Fibroblast of gingiva (primary cell): ENCODE results near the gene STRIP2.

ENCODE experiments used
- DNase-seq: peaks from one replicate; pipeline ENCODE4 v3.0.0-alpha.2; 2011; ENCODE audit warnings: low read depth

STRIP2 gene

GRCh38 chr7:129497156-129497555 lies 62.9 kb downstream of the STRIP2 start:
- no peak for DNase-seq

GRCh38 chr7:129498021-129498420 lies 63.8 kb downstream of the STRIP2 start:
- no peak for DNase-seq

DNA sequence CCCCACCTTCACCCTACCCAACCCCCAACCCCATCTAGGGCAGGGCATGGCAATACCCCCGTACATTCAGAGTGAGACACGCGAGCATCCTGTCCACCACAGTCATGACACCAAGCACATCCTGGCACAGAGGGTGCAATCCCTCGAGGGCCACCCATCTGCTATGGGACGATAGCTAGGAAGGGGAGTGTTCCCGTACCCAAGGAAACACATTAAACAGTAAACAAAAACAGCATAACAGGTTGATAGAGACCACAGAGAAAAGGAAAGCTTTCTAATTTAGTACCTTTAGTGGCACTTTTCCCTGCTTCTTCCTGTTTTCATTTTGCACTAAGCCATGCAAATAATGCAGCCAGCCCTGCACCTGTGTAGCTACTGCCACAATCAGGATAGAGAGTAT lies 65.8 kb downstream of the STRIP2 start:
- no peak for DNase-seq

DNA sequence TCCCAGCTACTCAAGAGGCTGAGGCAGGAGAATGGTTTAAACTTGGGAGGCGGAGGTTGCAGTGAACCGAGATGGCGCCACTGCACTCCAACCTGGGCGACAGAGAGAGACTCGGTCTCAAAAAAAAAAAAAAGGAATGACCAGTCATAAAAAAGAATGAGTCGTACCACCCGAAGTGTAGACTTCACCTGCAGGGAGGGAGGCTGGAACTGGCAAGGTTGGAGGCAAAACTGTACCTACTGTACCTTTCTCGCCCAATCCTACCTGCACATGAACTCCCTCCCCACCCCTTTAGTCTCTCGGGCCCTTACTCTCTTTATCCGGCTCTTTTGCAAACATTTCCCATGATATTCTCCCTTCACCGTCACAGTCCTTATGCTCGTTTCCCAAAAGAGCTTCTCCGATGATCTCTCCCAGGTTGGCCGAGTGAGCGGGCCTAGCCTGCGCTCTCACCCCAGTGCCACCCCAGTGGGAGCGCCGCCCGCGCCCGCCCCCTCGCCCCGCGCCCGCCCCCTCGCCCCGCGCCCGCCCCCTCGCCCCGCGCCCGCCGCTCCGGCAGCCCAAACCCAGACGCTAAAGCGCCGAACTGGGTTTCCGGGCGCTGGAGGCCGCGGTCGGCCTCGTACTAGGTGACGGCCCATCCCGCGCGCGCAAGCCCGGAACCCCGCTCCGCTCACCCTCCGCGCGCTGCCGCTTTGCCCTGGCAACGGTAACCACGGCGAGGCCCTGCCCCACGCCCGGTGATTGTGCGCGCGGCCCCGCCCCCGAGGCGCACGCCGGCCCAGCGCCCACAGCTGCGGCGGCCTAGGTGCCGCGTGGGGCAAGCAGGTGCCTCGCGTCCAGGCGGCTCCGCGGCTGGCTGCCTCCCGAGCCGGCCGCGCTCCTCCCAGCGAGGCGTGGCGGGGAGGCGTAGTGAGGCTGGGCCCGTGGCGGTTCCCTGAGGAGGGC lies 67.8 kb downstream of the STRIP2 start, which contains the start of gene SMKR1:
Gene SMKR1, plus strand, starts transcription at position 772 of the 948 bp plus-strand sequence. CDS start 294 bp downstream, outside the sequence.
- peak; percentile 56 for DNase-seq

DNA sequence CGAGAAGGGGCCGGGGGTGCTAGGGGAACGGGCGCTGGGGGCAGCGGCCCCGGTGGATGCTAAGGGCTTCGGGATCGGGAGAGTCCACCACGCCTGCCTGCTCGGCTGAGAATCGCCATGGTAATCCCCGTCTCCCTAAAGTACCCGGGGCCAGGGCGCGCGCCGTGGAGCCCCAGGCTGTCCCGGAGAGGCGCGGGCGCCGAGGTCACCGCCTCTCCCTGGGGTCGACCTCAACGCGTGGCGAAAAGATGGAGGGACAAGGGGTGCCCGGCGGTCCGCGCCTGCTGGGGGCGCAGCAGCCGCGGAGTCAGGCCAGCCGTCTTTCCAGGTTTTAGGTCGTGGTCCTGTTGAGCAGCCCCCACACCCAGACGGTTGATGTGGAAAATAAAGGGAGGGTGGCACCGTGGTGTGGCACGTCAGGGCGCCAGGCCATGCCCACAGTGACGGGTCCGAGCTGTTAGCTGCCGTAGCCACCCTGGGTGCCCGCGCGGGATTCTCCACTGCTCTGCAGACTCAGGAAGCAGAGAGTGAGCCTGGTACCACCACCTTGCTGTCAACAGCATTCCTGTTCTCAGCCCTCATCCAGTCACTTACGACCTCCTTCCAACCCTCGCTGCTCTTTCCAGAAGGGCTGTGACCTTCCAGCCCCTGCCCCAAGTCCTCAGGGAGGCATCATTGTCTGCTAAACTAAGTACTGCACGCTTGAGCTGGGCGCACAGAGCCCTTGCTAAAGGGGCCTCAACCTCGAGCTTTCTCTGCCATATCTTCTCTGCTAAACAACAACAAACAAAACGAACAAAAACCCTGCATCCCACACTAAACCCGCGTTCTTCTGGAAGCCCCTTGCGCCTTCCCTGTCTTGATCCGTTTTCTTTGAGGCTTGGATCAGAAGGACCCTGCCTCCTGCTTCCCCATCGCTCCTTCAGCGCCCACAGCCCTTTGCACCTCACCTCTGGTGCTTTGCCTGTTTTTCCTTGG lies 68.8 kb downstream of the STRIP2 start:
- DNase-seq = no peak

DNA sequence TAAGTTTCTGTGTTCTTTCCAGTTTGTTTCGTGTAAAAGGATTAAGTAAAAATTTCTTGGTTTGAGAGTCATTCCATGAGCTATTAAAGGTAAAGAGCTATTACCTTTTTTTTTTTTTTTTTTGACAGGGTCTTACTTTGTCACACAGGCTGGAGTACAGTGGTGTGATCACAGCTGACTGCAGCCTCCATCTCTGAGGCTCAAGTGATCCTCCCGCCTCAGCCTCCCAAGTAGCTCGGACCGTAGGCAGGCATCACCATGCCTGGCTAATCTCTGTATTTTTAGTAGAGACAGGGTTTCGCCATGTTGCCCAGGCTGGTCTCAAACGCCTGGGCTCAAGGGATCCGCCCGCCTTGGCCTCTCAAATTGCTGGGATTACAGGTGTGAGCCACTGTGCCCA lies 69.5 kb downstream of the STRIP2 start:
- no peak for DNase-seq

GRCh38 chr7:129512192-129512591 lies 78.0 kb downstream of the STRIP2 start:
- no peak for DNase-seq

GRCh38 chr7:129513546-129513945 lies 79.3 kb downstream of the STRIP2 start:
- no peak for DNase-seq

DNA sequence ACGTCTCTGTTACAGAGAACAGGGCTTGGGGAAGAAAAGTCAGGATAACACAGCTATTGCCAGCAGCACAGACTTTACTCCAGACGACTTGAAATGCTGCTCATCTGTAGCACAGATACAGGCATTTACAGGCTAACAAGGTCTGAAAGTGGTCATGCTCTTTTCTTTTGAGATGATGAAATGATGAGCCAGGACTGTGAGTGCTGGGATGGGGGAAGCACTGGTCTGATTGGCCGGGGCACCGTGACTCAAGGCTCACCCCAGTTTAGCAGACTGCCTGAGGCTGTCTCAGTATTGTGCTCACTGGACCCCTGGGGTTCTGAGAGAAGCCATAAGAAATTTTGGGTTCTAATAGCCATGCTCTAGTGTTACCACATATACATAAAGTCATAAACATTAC lies 80.5 kb downstream of the STRIP2 start:
- no peak for DNase-seq

- DNase-seq = no peak
Observed at GRCh38 chr7:129515381-129515780, 81.1 kb downstream of the STRIP2 start.

DNA sequence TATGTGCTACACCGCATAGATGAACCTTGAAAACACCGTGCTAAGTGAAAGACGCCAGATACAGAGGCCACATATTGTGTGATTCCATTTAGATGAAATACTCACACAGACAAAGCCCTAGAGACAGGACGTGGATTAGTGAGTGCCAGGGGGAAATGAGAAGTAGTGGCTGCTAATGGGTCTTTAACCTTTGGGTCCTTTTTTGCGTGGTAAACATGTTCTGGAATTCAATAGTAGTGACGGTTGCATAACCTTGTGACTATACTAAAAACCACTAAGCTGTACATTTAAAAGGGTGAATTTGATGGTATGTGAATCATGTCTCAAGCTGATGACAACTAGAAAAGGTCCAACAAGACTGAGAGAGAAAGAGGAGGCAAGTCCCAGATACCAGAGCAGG lies 83.7 kb downstream of the STRIP2 start:
- no peak for DNase-seq

DNA sequence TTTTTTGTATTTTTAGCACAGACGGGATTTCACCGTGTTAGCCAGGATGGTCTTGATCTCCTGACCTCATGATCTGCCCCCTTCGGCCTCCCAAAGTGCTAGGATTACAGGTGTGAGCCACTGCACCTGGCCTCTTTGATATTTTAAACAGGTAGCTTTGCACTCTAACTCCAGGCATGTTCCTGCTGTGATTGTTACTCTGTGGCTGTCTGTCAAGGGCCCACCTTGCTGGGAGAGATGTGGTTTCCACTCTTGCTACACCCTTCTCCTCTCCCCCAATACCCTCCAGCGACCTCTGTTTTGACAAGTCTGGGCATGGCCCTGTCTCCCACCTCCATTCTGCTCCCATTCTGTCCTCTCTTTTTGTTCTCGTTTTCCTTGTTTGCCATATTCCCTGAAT lies 85.2 kb downstream of the STRIP2 start:
- no peak for DNase-seq

GRCh38 chr7:129522088-129522970 lies 88.1 kb downstream of the STRIP2 start:
- no peak for DNase-seq

- DNase-seq = no peak
Observed at GRCh38 chr7:129522971-129523340, 88.7 kb downstream of the STRIP2 start.

- DNase-seq = no peak
Observed at GRCh38 chr7:129523924-129524323, 89.7 kb downstream of the STRIP2 start.

DNA sequence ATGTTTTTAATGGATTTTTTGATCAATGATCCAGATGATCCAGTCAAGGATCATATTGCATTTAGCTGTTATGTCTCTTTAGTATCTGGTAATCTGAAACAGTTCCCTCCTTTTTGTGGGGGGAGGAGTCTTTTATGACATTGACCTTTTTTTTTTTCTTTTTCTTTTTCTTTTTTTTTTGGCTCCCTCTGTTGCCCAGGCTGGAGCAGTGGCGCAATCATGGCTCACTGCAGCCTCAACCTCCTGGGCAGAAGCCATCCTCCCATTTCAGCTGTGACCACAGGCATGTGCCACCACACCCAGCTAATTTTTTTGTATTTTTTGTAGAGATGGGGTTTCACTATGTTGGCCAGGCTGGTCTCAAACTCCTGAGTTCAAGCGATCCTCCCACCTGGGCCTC lies 90.2 kb downstream of the STRIP2 start:
- DNase-seq = peak; percentile 91

DNA sequence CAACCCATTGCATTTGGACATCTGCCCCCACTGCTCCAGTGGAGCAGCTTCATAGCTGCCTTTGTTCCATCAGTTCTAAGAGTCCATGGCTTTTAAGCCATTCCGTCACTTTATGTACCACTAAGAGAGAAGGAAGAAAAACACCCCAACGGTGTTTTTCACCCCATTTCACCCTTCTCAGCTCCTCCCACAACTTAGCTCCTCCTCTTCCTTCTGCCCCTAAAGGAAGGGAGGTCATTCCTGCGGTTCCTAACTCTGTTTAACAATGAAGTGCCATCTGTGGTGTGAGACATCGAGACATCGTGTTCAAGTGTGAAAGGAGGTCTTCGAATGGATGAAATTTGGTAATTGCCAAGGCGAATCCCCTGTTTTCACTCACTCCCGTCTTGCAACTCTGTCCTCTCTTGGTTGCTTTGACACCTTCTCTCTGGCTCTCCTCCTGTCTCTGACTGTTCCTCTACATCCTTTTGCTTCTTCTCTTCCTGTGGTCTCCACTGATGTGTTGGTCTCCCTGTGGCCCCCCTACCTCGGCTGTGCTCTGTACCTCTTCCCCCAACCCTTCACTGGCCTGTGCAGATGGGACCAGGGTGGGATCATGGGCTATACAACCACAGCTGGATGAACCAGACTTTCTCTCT lies 91.1 kb downstream of the STRIP2 start:
- DNase-seq = no peak

DNA sequence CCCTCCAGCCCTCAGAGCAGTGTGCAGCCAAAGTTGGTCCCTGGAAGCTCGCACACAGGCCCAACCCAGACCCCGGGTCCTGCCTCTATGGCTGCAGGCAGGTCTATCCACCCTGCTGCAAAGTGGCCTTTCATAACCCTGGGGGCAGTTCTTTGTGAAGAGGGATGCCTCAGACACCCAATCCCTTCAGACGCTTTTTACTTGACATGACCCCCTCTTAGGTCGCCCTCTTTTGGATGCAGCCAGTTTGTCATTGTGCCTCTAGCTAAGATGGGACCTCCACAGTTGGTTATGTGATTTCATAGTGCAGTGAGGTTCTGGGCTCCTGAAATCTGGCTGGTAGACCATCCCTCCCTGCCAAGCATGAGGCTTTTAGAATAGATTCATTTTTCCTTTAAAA lies 95.4 kb downstream of the STRIP2 start:
- DNase-seq = no peak

DNA sequence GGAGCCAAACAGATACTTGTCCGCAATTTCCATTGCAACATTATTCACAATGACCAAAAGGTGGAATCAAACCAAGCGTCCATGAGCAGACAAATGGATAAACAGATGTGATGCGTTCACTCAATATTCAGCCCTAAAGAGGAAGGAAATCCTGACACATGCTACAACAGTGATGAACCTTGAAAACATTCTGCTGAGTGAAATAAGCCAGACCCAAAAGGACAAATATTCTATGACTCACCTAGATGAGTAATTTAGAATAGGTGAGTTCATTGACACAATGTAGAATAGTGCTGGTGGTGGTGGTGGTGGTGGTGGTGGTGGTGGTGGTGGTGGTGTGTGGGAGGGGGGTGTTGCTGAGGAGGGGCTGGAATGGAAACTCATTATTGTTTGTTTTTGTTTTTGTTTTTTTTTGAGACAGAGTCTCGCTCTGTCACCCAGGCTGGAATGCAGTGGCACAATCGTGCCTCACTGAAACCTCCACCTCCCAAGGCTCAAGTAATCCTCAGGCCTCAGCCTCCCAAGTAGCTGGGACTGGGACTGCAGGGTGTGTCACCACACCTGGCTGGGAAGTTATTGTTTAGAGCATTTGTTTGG lies 96.7 kb downstream of the STRIP2 start:
- peak; percentile 9 for DNase-seq

DNA sequence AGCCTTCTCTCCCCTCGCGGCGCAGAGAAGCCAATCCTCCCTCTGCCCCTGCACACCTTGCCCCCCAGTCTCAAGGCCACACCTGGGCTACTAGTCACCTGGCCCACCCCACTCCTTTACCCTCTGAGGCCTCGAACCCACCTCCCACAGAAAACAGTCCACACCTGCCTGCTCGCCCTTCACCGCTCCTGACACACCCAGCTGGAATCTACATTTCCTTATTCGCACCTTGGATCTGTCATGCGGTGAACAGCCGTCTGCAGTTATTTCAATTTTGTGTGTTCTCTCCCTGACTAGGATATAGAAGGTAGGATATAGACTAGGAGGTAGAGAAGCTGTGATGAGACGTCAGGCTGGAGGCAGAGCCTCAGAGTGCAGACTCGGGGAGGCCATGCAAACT lies 97.5 kb downstream of the STRIP2 start:
- no peak for DNase-seq

- DNase-seq = no peak
Observed at GRCh38 chr7:129532375-129532774, 98.1 kb downstream of the STRIP2 start.
